Hindlimb muscle (tissue), 1 donor: ENCODE measurements around the gene VILL. TPM values are rescaled to one million over a fixed set of nuclear protein-coding genes. Genes with fewer than 3 reads are reported as not detected.
"Not testable (repeated sequence)": the region's sequence is repeated elsewhere in the genome, so short reads cannot be mapped to it uniquely, and the experiment has no call there.

ENCODE experiments used
- DNase-seq: peaks from one replicate; pipeline ENCODE4 v3.0.0-alpha.2; 2013
- polyA plus RNA-seq: library from polyadenylated mRNA; unstranded; fragments of 120-200 nt; gene quantifications from one replicate; pipeline ENCODE4 v1.2.1, GENCODE V29; 2013; ENCODE audit not compliant: insufficient read length

The VILL gene
- polyA plus RNA-seq, 1 donor: 7.5 TPM

- DNase-seq: no peak
Measured at GRCh38 chr3:38018296-38019266, 28.0 kb downstream of the VILL start.

DNA sequence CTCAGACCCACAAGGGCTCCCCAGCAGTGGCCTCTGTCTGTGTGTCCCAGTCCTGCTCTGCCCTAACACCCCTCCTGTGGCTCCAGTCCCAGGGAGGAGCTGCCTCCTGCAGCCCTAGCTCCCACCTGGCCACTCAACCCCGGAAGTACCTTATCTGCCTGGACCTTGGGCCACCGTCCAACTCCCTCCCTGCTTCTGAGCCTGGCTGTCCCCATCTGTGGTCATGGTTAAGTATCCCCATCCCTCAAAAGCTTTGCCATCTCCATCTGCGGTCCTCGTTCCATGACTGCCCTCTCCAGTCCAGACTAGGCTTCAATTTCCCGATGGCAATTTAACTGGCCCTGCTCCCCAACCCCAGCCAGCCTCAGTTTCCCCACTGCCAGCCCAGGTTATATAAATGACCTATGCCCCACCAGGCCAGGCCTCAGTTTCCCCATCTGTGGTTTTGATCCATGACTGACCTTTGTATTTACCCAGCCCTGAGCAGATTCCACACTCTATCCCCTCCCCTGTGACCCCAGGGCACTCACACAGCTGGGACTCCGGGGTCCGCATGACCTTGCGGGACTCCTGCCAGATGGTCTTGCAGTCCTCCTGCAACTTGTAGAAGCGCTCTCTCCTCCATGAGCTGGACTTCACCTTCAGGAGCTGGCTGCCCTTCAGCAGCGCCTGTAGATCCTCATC is 29.2 kb downstream of the VILL start:
- no peak for DNase-seq

DNA sequence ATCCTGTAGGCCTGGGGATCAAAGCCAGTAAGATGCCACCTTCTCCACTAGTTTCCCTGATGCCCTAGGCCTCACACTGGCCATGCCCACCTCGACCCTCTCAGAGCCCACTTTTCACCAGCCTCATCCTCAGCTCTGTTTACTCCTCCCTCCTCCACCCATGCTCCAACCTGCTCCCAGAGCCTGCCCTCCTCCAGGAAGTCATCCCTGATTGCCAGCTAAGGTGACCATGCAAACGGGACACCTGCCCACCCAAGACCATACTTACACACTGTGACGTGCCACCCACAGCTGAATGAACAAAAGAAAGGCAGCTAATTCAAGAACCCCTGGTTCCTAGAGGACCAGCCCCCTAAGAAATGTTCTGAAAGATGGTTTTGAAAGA is 29.7 kb downstream of the VILL start:
- no peak for DNase-seq

DNA sequence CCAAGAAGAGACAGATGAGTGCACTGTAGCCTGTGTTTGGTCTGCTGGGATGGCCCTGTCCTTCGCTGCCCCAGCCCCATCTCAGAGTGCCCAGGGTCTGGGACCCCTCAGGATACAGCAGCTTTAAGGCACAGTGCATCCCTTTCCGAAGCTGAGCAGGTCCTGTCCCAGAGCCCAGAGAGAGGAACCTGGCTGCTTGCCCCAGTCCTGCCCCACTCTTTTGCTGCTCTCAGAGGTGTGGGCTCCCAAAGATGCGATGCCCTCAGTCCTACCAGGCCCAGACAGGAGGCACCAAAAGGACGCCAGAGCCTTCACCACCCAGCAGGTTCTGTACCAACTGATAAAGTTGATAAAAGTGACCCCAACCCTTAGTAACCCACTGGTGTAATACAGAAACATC is 30.6 kb downstream of the VILL start:
- no peak for DNase-seq

- no peak for DNase-seq
Measured at GRCh38 chr3:38022301-38022700, 31.7 kb downstream of the VILL start.

DNA sequence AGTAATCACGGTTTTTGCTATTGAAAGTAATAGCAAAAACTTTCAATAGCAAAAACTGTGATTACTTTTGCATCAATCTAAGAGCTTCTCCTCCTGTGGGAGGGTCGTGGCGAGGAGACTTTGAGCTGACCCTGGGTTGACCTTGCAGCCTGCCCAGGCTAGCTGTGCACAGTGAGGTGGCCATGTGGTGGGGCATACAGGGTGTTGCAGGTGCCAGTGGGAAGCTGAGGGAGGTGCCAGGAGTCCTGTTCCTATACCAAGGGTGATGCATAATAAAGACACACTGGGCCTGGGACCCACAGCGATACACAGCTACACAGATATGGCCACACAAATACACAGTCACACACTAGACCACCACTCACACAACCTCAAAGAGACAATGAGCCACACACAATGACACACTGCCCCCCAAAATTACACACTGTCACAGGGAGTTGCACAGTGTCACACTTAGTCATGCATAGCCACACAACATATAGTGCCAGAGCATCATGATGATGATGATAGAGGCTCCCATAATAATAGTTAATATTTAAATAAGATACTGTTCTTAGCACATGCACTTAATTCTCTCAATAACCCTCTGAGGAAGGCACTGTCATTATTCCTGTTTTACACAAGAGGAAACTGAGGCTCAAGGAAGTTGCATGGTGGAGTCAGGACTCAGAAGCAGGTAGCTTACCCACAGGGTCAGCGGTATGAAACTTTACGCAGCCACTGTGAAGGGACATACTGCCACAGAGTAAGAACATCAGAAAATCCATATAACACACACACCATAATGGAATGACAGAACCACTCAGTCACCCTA is 32.5 kb downstream of the VILL start:
- no peak for DNase-seq

DNA sequence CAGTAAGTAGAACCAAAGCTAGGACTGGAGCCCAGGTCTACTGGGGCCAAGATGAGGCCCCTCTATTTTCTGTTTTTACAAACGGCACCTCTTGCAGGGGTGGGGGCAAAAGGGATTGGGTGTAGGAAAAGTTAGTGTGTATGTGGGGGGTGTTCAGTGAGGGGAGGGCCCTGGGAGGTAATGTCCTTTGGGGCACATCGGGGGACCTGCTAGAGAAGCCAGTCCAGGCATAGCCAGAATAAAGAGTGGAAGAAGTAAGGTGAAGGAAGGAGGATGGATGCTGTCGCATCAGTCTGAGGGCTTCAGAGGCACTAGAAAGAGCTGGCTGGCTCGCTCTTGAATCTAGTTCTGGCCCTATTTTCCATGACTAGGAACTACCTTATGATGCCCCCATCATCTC is 36.3 kb downstream of the VILL start:
- DNase-seq: no peak

DNA sequence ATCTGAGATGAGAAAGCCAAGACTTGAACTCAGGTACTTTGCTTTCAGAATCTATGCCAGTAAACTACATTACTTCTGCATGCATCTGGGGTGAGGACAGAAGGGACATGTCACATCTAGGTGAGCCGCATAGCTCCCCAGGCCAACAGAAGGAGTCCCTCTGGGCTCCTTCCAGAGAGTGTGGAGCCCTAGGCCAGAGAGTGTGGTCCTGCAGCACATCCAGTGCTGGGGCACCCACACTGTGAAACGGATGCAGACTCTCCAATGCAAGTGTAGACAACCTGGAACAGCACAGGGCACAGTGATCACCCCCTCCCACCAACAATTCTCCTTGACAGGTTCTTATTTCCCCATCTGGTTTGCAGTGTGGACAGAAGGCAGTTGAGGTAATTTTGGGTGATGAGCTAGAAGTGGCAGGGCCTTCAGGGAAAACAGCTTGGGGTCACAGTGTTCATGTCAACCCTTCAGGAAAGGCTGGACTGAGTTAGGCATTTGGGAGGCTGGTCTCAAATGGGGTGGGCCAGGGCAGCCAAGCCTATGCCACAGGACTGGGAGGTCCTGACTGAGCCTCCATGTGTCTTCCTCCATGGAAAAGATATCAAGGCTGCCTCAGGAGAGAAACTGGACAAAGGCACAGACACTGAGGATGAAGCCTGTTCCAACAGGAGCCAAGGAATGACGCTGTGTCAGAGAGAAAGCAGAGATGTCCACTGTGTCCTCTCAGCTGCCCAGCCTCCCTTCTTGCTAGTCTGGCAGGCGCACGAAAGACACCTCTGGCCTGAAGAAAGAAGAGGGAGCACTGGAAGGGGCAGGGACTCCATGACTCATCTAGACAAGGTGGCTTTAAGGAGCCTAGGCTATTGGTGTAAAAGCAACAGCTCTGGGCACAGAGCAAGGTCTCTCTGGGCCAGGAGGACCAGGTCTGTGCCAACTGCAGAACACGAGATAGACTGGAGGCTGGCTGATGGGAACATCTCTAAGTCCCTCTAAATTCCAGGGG is 37.2 kb downstream of the VILL start:
- DNase-seq: no peak

DNA sequence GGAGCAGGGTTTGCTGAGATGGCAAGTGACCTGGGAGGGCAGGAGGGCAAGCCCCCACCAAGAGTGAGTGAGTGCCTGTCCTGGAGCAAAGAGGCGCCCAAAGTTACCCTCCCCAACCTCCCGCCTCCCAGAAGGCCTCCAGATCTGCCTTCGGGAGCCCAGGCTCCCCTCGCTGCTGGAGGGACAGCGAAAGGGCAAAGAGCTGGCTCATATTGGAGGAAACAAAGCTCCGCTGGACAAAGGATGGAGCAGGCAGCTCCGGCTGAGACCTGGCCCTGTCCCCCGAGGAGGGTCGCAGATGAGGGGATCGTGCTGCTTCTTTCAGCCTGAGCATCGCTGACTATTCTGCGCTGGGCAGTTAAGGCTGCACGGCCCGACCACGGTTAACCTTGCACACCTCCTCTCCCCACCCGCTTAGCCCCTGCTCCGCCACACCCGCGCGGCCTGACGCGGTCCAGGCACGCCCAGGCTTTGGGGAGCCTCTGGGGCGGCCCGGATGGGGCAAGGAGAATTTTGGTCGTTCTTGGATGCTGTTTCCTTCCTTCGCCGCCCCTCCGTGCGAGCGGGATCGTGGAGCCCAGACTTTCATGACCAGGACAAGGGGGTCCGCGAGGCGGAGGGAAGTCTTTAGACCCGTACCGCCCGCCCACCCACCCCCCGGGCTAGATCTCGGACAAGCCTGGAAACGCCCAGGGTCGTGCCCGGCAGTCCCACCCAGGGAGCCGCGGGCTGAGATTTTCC is 38.2 kb downstream of the VILL start:
- no peak for DNase-seq

- peak; percentile 88 for DNase-seq
Measured at GRCh38 chr3:38029400-38030125, 39.0 kb downstream of the VILL start, which contains the start of gene PLCD1. Gene PLCD1, minus strand, starts transcription at chr3:38029642. Its CDS starts 103 bp downstream, at chr3:38029539.

GRCh38 chr3:38030126-38031021 is 39.8 kb downstream of the VILL start:
- no peak for DNase-seq

- DNase-seq: no peak
Measured at GRCh38 chr3:38031022-38031994, 40.7 kb downstream of the VILL start.

DNA sequence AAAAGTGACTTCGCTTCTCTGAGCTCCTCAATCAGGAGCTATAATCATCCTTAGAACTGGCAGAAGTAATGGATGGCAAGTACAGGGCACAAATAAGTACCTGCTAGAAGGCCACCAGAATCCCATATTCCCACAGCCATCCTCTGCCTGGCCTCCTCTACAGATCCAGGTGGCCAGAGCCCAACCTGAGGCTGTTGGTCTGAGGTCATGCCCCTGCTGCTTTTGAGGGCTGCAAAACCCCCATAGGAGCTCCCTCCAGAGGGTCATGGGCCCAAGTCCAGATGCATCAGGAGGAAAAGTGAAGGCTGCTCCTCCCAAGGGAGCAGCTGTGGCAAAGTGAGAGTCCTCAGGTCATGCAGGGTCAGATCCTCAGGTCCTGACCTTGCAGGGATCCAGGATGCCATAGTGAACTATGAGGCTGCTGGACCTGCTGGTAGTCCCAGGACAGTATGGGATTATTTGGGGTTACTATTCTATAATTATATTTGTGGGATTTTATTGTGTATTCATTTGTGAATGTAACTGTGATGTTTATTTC is 41.8 kb downstream of the VILL start:
- no peak for DNase-seq

- not testable (repeated sequence) for DNase-seq
Measured at GRCh38 chr3:38033586-38033985, 43.0 kb downstream of the VILL start.

DNA sequence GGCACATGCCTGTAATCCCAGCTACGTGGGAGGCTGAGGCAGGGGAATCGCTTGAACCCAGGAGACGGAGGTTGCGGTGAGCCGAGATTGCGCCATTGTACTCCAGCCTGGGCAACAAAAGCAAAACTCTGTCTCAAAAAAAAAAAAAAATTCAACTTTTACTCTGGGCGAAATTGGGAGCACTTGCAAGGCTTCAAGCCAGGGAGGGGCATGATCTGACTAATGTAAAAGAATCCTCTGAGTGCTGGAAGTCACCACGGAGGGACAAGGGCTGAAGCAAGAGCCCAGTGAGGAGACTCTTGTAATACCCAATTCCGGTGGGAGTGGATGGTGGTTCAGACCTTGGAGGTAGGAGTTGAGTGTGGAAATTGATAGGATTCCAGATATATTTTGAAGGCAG is 43.7 kb downstream of the VILL start:
- DNase-seq: not testable (repeated sequence)

DNA sequence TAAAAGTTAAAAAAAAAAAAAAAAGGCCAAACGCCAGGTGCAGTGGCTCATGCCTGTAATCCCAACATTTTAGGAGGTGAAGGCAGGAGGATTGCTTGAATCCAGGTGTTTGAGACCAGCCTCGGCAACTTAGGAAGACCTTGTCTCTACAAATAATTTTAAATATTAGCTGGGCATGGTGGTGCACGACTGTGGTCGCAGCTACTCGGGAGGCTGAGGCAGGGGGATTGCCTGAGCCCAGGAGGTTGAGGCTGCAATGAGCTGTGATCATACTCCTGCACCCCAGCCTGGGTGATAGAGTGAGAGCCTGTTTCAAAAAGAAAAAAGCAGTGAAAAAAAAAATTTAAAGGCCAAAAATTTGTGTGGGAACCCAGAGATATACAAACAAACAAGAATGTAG is 45.7 kb downstream of the VILL start:
- DNase-seq: no peak

- no peak for DNase-seq
Measured at GRCh38 chr3:38036906-38037305, 46.3 kb downstream of the VILL start.
